Lung (tissue), 12 donors: ENCODE results near the gene RALY. TPM values are rescaled to one million over a fixed set of nuclear protein-coding genes. Genes with fewer than 3 reads are reported as not detected.

Experiments used
- ATAC-seq: fragments of 200-7000 bp; cut with Tn5 transposase; one replicate; pipeline ENCODE4 v1.9.1; 2020; ENCODE audit warnings: moderate number of reproducible peaks; ENCODE audit not compliant: insufficient read depth, low FRiP score
- DNase-seq, 3 donors: peaks; one replicate each; pipeline ENCODE4 v3.0.0-alpha.2; 2013 to 2017
- H3K27ac ChIP-seq, 2 donors: one replicate each; pipeline ENCODE4 v1.5.1; 2013; ENCODE audit warnings: mild to moderate bottlenecking in 2 of 2, moderate library complexity in 2 of 2, control low read depth in 1 of 2, inconsistent platforms in 1 of 2, low read depth in 1 of 2, low read length in 1 of 2
- H3K27me3 ChIP-seq, 3 donors: one replicate each; pipeline ENCODE4 v1.5.1; 2013; ENCODE audit warnings: low read length in 2 of 3; ENCODE audit not compliant: control insufficient read depth in 3 of 3, insufficient read depth in 3 of 3
- H3K36me3 ChIP-seq, 4 donors: one replicate each; pipeline ENCODE4 v1.5.1; 2013; ENCODE audit warnings: low read length in 4 of 4, mild to moderate bottlenecking in 1 of 4, moderate library complexity in 1 of 4; ENCODE audit not compliant: control insufficient read depth in 4 of 4, insufficient read depth in 4 of 4
- H3K4me1 ChIP-seq, 5 donors: one replicate each; pipeline ENCODE4 v1.5.1; 2013; ENCODE audit warnings: low read length in 5 of 5, mild to moderate bottlenecking in 2 of 5, moderate library complexity in 1 of 5; ENCODE audit not compliant: control insufficient read depth in 5 of 5, insufficient read depth in 5 of 5
- H3K4me3 ChIP-seq: one replicate; pipeline ENCODE4 v1.5.1; 2013; ENCODE audit warnings: mild to moderate bottlenecking, control low read depth, moderate library complexity
- H3K9ac ChIP-seq, 2 donors: one replicate each; pipeline ENCODE4 v1.5.1; 2013; ENCODE audit warnings: low read length in 2 of 2, control low read depth in 1 of 2; ENCODE audit not compliant: insufficient read depth in 1 of 2
- H3K9me3 ChIP-seq, 4 donors: one replicate each; pipeline ENCODE4 v1.5.1; 2013; ENCODE audit warnings: low read length in 3 of 4, mild to moderate bottlenecking in 1 of 4, moderate library complexity in 1 of 4; ENCODE audit not compliant: control insufficient read depth in 4 of 4, insufficient read depth in 3 of 4
- WGBS, 2 donors: extraction: QIAGEN DNeasy Blood & Tissue Kit; methylation state at CpG; one replicate each; pipeline ENCODE4 v1.1.7; 2013; 5-methylcytosine and 5-hydroxymethylcytosine counted together
- polyA plus RNA-seq, 2 donors: library from polyadenylated mRNA; stranded (reverse); fragments of 200-250 nt; gene quantifications; one replicate each; pipeline ENCODE4 v1.2.1, GENCODE V29; 2013
- total RNA-seq, 2 donors: library from RNA; depleted of rRNA in 1 of 2; stranded (reverse); fragments of >200 nt in 1 of 2; gene quantifications; one replicate each; pipeline ENCODE4 v1.2.1, GENCODE V29; 2014 to 2021
- TF ChIP-seq, protein P1 (sequence below): IDR thresholded peaks from 2 replicates; pipeline ENCODE4 v1.5.1; 2012; ENCODE audit warnings: mild to moderate bottlenecking; ENCODE audit errors: control extremely low read depth, extremely low read depth
- donor health status: control.
- donor health status: control.
- donor health status: Bipolar disorder and iron deficiency.
- donor health status: healthy.
- donor health status: DM: yes; HTN: yes; CAD: no.

The RALY gene
- total and polyA plus RNA-seq, 4 donors: 135 to 157 (median 145) TPM

DNA sequence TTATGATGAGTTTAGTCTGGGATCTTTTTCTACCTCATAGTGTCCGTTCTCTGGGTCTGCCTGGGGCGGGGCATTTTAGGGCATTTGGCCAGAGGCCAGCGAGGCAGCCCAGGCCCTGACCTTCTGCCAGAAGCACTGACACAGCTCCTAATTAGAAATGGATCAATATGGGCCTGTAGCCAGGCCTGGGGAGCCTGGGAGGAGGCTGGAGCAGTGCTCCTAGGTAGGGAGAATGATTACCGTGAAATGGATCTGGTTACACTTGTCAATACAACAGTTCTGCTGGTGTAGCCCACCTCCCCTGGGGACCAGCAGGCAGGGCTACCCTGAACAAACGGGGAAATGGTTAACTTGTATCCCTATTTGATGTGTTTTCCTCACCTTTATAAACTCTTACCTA is 23.0 kb downstream of the RALY start:
- TF ChIP-seq, protein P1, sequence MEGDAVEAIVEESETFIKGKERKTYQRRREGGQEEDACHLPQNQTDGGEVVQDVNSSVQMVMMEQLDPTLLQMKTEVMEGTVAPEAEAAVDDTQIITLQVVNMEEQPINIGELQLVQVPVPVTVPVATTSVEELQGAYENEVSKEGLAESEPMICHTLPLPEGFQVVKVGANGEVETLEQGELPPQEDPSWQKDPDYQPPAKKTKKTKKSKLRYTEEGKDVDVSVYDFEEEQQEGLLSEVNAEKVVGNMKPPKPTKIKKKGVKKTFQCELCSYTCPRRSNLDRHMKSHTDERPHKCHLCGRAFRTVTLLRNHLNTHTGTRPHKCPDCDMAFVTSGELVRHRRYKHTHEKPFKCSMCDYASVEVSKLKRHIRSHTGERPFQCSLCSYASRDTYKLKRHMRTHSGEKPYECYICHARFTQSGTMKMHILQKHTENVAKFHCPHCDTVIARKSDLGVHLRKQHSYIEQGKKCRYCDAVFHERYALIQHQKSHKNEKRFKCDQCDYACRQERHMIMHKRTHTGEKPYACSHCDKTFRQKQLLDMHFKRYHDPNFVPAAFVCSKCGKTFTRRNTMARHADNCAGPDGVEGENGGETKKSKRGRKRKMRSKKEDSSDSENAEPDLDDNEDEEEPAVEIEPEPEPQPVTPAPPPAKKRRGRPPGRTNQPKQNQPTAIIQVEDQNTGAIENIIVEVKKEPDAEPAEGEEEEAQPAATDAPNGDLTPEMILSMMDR: no peak
- WGBS, 2 donors: 67 to 85% methylated on average over 5 of the region's 5 CpGs
- DNase-seq (no peak), ATAC-seq (no peak)
- Histone ChIP-seq H3K4me3 (no peak overlapping the region), H3K36me3 (peaks cover 0 to 7% (median 0%) of the 10 kb centered on the region in 4 donors), H3K27ac (no peak overlapping the region), H3K9me3 (no peaks in the 10 kb centered on the region), H3K4me1 (peaks cover 7 to 25% (median 17%) of the 10 kb centered on the region in 5 donors), H3K27me3 (no peaks in the 10 kb centered on the region), H3K9ac (no peak overlapping the region)

DNA sequence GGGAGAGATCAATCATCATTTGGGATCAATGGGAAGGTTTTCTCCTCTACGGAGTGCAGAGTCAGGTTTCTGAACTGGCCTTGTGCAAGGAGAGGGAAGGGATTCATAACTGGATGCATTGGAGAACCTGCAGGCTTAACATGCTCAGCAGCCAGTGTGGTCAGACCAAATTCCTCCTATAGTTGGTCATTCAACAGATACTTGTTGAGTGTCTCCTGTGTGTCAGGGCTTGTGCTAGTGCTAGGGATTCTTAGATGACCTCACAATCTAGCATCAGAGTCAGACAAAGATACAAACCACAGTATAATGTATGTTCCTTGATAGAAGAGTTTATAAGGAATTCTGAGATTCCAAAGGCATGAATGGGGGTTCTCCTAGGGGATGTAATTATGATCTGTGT is 23.9 kb downstream of the RALY start:
- no peak for ATAC-seq
- H3K4me1 ChIP-seq: peaks cover 7 to 27% (median 19%) of the 10 kb centered on the region in 5 donors
- TF ChIP-seq, protein P1: no peak

DNA sequence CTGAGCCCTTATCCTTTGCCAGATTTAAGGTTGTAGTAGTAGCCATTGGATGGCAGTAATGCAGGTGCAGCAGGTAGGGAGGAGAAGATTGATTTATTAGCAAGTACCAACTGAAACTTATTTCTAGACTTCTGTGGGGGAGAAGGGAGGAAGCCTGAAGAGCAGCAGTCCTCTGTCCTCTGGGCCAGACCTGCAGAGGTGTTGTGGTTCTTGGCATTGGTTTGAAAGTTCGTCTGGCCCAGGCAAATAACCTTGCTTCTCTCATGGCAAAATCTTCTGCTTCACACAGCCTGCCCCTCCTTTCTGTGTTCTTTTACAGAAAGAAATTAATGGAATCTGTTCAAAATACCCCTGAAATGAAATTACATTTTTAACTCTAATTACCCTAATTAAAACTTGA is 24.5 kb downstream of the RALY start:
- Histone ChIP-seq H3K27ac (no peak overlapping the region), H3K9ac (no peak overlapping the region), H3K36me3 (peaks cover 0 to 7% (median 0%) of the 10 kb centered on the region in 4 donors), H3K4me1 (peaks cover 7 to 29% (median 19%) of the 10 kb centered on the region in 5 donors), H3K9me3 (no peaks in the 10 kb centered on the region), H3K4me3 (no peak overlapping the region), H3K27me3 (no peaks in the 10 kb centered on the region)
- WGBS, 2 donors: 64 to 65% methylated on average over 1 of the region's 1 CpG
- no peak for ATAC-seq
- DNase-seq: no peak
- TF ChIP-seq, protein P1: no peak

More for the DNA sequence above, 23.9 kb downstream of the RALY start:
- H3K27ac ChIP-seq: no peak overlapping the region
- H3K4me3 ChIP-seq: no peak overlapping the region
- no peak for DNase-seq
- no peak overlapping the region for H3K9ac ChIP-seq
- H3K36me3 ChIP-seq: peaks cover 0 to 7% (median 0%) of the 10 kb centered on the region in 4 donors
- no peaks in the 10 kb centered on the region for H3K9me3 ChIP-seq
- no peaks in the 10 kb centered on the region for H3K27me3 ChIP-seq
- WGBS, 2 donors: 94 to 96% methylated on average over 1 of the region's 1 CpG
